Heart right ventricle (tissue), 16 donors: Measurements from ENCODE around the gene IQGAP2. TPM values are rescaled to one million over a fixed set of nuclear protein-coding genes. Genes with fewer than 3 reads are reported as not detected.

Source experiments
- ATAC-seq, 8 donors: fragments of 200-7000 bp; cut with Tn5 transposase; one replicate each; pipeline ENCODE4 v1.9.1; 2020; ENCODE audit warnings: mild to moderate bottlenecking in 8 of 8, moderate library complexity in 8 of 8, moderate number of reproducible peaks in 1 of 8
- DNase-seq, 2 donors: peaks; one replicate each; pipeline ENCODE4 v3.0.0-alpha.2; 2020
- H3K27ac ChIP-seq, 10 donors: fragments of 200-600 bp; sonication (generic) in 2 of 10; one replicate each; pipeline versions ENCODE4 v1.5.0 to v1.8.0; 2020 to 2022; ENCODE audit warnings: mild to moderate bottlenecking in 3 of 10
- H3K27me3 ChIP-seq, 7 donors: fragments of 200-600 bp; one replicate each; pipeline ENCODE4 v1.8.0; 2021 to 2022; ENCODE audit warnings: mild to moderate bottlenecking in 2 of 7
- H3K36me3 ChIP-seq, 9 donors: fragments of 200-600 bp; sonication (generic) in 1 of 9; one replicate each; pipeline versions ENCODE4 v1.5.0 to v1.8.0; 2020 to 2022; ENCODE audit warnings: mild to moderate bottlenecking in 2 of 9
- H3K4me1 ChIP-seq, 9 donors: fragments of 200-600 bp; sonication (generic) in 1 of 9; one replicate each; pipeline versions ENCODE4 v1.5.0 to v1.8.0; 2020 to 2022; ENCODE audit warnings: mild to moderate bottlenecking in 4 of 9
- H3K4me3 ChIP-seq, 10 donors: fragments of 200-600 bp; sonication (generic) in 2 of 10; one replicate each; pipeline versions ENCODE4 v1.5.0 to v1.8.0; 2020 to 2022; ENCODE audit warnings: mild to moderate bottlenecking in 7 of 10, moderate library complexity in 2 of 10
- H3K9me3 ChIP-seq, 11 donors: fragments of 200-600 bp in 10 of 11; sonication (generic) in 2 of 11; one replicate each; pipeline versions ENCODE4 v1.5.0 to v1.8.0; 2013 to 2022; ENCODE audit warnings: mild to moderate bottlenecking in 2 of 11, control low read depth in 1 of 11, moderate library complexity in 1 of 11
- CTCF ChIP-seq, 9 donors: fragments of 200-600 bp; sonication (generic) in 2 of 9; IDR thresholded peaks; one replicate each; pipeline versions ENCODE4 v1.5.0 to v1.8.0; 2021 to 2022; ENCODE audit warnings: antibody characterized with exemption in 9 of 9, mild to moderate bottlenecking in 5 of 9, moderate library complexity in 1 of 9
- WGBS, 2 donors: extraction: QIAGEN DNeasy Blood & Tissue Kit; methylation state at CpG; one replicate each; pipeline ENCODE4 v1.1.7; 2013; ENCODE audit warnings: inconsistent platforms in 1 of 2; 5-methylcytosine and 5-hydroxymethylcytosine counted together
- intact Hi-C, 10 donors: fragments of 100-400 bp; cut with DNase I; formaldehyde crosslinking; loops; one replicate each; pipeline versions ENCODE4 v1.11.1 to v1.14.2; 2022
- polyA plus RNA-seq, 2 donors: library from polyadenylated mRNA; stranded (reverse); fragments of 200-250 nt; gene quantifications; one replicate each; pipeline ENCODE4 v1.2.3, GENCODE V29; 2013
- total RNA-seq, 10 donors: library from RNA; stranded (reverse); fragmentation: NEBNext Ultra II Directional in 3 of 10; extraction: Animal tissue kit (Norgen Biotek cat#: 25700) in 3 of 10; gene quantifications; one replicate each; pipeline versions ENCODE4 v1.2.1 to v1.2.4, GENCODE V29; 2021 to 2023
- donor health status: Arrhythmogenic right ventricular cardiomyopathy.
- donor health status: ischemic (EF 13 %, LVEDD 7.1; RV severe dilation, severe dysfunction).
- donor health status: healthy with polysubstance abuse.
- donor health status: DM: no; HTN: yes; CAD: no.
- donor health status: DM: no; HTN: no; CAD: no.
- donor health status: ischemic (EF 25% LVEDD 6.9; RV normal size, moderate dysfunction).
- donor health status: ischemic (EF 25% LVEDD 5.7; RV mildly dilated, moderate dysfunction).
- donor health status: healthy.
- donor health status: DM: yes; HTN: yes; CAD: no.
- donor health status: Ischemic cardiomyopathy.
- donor health status: ischemic (EF 35%, LVEDD 5.7; RV mildly dilated, moderate dysfunction).
- donor health status: nonischemic (EF 11% LVEDD 7.7; RV severe dilation, severe dysfunction).
- donor health status: DM: yes; HTN: yes; CAD: no.
- donor health status: PGD.
- donor health status: ischemic (EF 29% LVEDD 5.4; RV normal size, mild dysfunction).
- donor health status: nonischemic (EF 23%, LVEDD 6.1; RV moderate dilation, normal function).

Gene IQGAP2
- total and polyA plus RNA-seq, 12 donors: 2.5 to 22.3 (median 5.0) TPM

DNA sequence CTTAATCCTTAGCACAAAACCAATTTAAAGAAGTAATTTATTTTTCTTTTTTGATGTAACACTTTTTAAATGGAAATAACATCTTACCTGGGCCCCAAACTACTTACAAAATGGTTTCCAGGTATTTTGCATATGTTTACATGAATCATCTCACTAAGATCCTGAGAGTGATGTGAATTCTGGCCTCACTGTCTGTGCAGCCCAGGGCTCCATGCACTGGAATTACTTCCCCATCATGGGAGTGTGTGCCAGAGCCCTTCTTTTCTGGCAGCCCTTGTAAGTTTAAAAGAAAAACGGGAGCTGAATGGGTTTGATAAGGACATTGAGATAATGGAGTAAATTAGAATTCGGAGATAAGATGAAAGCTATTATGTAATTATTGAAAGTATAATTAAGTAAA is 300.6 kb downstream of the IQGAP2 start:
- ATAC-seq: no peak
- H3K36me3 ChIP-seq: peaks cover 0 to 39% (median 0%) of the 10 kb centered on the region in 9 donors

GRCh38 chr5:76704131-76704663 is 301.1 kb downstream of the IQGAP2 start:
- ATAC-seq (no peak), DNase-seq (no peak)
- intact Hi-C loops: no loop called here
- no peak overlapping the region for H3K27ac ChIP-seq
- H3K4me1 ChIP-seq: peaks cover 0 to 17% (median 0%) of the 10 kb centered on the region in 9 donors
- no peak for TF ChIP-seq CTCF (IDR thresholded peaks at IDR 0.05)
- peaks cover 0 to 39% (median 0%) of the 10 kb centered on the region in 9 donors for H3K36me3 ChIP-seq
- H3K27me3 ChIP-seq: no peaks in the 10 kb centered on the region
- H3K9me3 ChIP-seq: no peaks in the 10 kb centered on the region
- no peak overlapping the region for H3K4me3 ChIP-seq

More for the DNA sequence above, 300.6 kb downstream of the IQGAP2 start:
- 58% methylated on average over 2 of the region's 2 CpGs for WGBS, 2 donors
- DNase-seq: no peak
- TF ChIP-seq CTCF (IDR thresholded peaks at IDR 0.05): no peak
- intact Hi-C loops: no loop called here
- Histone ChIP-seq H3K4me1 (peaks cover 0 to 17% (median 0%) of the 10 kb centered on the region in 9 donors), H3K9me3 (no peaks in the 10 kb centered on the region), H3K4me3 (no peak overlapping the region), H3K27me3 (no peaks in the 10 kb centered on the region), H3K27ac (no peak overlapping the region)

- Histone ChIP-seq H3K4me1 (peaks cover 0 to 17% (median 0%) of the 10 kb centered on the region in 9 donors), H3K27ac (no peak overlapping the region), H3K27me3 (no peaks in the 10 kb centered on the region), H3K9me3 (no peaks in the 10 kb centered on the region), H3K4me3 (no peak overlapping the region), H3K36me3 (peaks cover 0 to 32% (median 0%) of the 10 kb centered on the region in 9 donors)
- TF ChIP-seq CTCF (IDR thresholded peaks at IDR 0.05): no peak
- ATAC-seq (no peak), DNase-seq (no peak)
- intact Hi-C loops: no loop called here
These were observed 302.5 kb downstream of the IQGAP2 start for GRCh38 chr5:76705574-76705973.

GRCh38 chr5:76709762-76710161 is 306.7 kb downstream of the IQGAP2 start:
- intact Hi-C loops: loop anchor here in 3 of 10 donors (10.0 kb wide), 2 partner anchors 65 to 105 kb away; no protein-coding TSS in a partner anchor
- no peak for TF ChIP-seq CTCF (IDR thresholded peaks at IDR 0.05)
- DNase-seq: no peak
- 89 to 90% methylated on average over 2 of the region's 2 CpGs for WGBS, 2 donors
- H3K27ac ChIP-seq: peak overlapping the region in 2 of 10 donors; percentile 25 to 45
- H3K36me3 ChIP-seq: peaks cover 0 to 10% (median 0%) of the 10 kb centered on the region in 9 donors
- peaks cover 0 to 17% (median under 1%) of the 10 kb centered on the region in 9 donors for H3K4me1 ChIP-seq
- peaks cover 0 to 7% (median 3%) of the 10 kb centered on the region in 7 donors for H3K27me3 ChIP-seq
- ATAC-seq: peak in 1 of 8 donors; percentile 24
- H3K9me3 ChIP-seq: peaks cover 0 to 3% (median 0%) of the 10 kb centered on the region in 11 donors
- no peak overlapping the region for H3K4me3 ChIP-seq
